ENCODE results near the gene TMPRSS11A.

TMPRSS11A gene

DNA sequence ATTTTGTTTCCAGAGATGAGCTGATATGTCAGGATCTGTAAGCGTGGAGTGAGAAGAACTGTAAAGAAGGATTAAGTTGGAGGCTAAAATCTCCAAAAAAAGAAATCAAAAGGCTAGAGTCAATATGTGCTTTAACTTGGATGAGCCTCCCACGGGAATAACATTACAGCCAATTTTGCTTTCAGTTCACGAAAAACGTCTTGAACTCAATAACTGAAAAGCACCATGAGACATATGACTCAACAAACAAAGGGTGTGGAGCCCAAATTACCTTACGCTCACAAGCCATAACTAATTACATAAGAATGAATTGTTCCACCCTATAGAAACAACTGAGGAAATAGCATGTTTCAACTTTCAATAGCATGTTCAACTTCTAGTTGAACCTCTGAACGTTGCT is 101.8 kb downstream of the TMPRSS11A start:
- no peak for DNase-seq

Measured in activated CD4-positive, alpha-beta T cell treated with anti-CD3 and anti-CD28 coated beads, Interleukin-2, amount 50 U/mL, for 1 hour (primary cell).